Neuronal stem cell (in vitro differentiated cells): Measurements from ENCODE around the gene XPO6.
"Not testable (repeated sequence)": the region's sequence is repeated elsewhere in the genome, so short reads cannot be mapped to it uniquely, and the experiment has no call there.

Source experiments
- DNase-seq: peaks from one replicate; pipeline ENCODE4 v3.0.0-alpha.2; 2013; ENCODE audit warnings: low spot score
- H2AFZ ChIP-seq: one replicate; pipeline ENCODE4 v1.6.1; 2013; ENCODE audit warnings: mild to moderate bottlenecking, low read length, inconsistent platforms
- H2AK5ac ChIP-seq: 2 replicates; pipeline ENCODE4 v1.6.1; 2013; ENCODE audit warnings: low read depth, mild to moderate bottlenecking, inconsistent platforms, low read length, moderate library complexity, mixed read lengths
- H2BK120ac ChIP-seq: 2 replicates; pipeline ENCODE4 v1.6.1; 2013; ENCODE audit warnings: low read depth, mild to moderate bottlenecking, inconsistent platforms, low read length, moderate library complexity, mixed read lengths
- H2BK12ac ChIP-seq: one replicate; pipeline ENCODE4 v1.6.1; 2013; ENCODE audit warnings: low read length, inconsistent platforms
- H2BK15ac ChIP-seq: 2 replicates; pipeline ENCODE4 v1.6.1; 2013; ENCODE audit warnings: mild to moderate bottlenecking, low read length, inconsistent platforms, mixed read lengths
- H2BK5ac ChIP-seq: one replicate; pipeline ENCODE4 v1.6.1; 2013; ENCODE audit warnings: inconsistent platforms, mild to moderate bottlenecking, low read length, moderate library complexity
- H3K14ac ChIP-seq: one replicate; pipeline ENCODE4 v1.6.1; 2013; ENCODE audit warnings: low read length, inconsistent platforms
- H3K18ac ChIP-seq: 2 replicates; pipeline ENCODE4 v1.6.1; 2013; ENCODE audit warnings: low read length, inconsistent platforms
- H3K23ac ChIP-seq: 2 replicates; pipeline ENCODE4 v1.6.1; 2013; ENCODE audit warnings: low read depth, mild to moderate bottlenecking, mixed read lengths, low read length, inconsistent platforms; ENCODE audit not compliant: poor library complexity
- H3K27ac ChIP-seq: replicated peaks from 3 replicates; pipeline ENCODE4 v1.5.1; 2013; ENCODE audit warnings: low read length, inconsistent platforms
- H3K27me3 ChIP-seq, 3 experiments: 2 replicates each; pipeline ENCODE4 v1.6.1; 2013; ENCODE audit warnings: low read length in 3 of 3, mild to moderate bottlenecking in 2 of 3, inconsistent platforms in 1 of 3, low read depth in 1 of 3, mixed read lengths in 1 of 3, moderate library complexity in 1 of 3; ENCODE audit not compliant: control insufficient read depth in 3 of 3, insufficient read depth in 3 of 3
- H3K36me3 ChIP-seq, 2 donors: replicated peaks in 1 of 2; 2 replicates each; pipeline ENCODE4 v1.6.1; 2013; ENCODE audit warnings: low read length in 2 of 2; ENCODE audit not compliant: control insufficient read depth in 2 of 2, insufficient read depth in 2 of 2
- H3K4ac ChIP-seq: 2 replicates; pipeline ENCODE4 v1.6.1; 2013; ENCODE audit warnings: inconsistent platforms, mild to moderate bottlenecking, low read length, moderate library complexity
- H3K4me1 ChIP-seq, 2 donors: 1 replicate in 1 of 2; 2 replicates in 1 of 2; pipeline ENCODE4 v1.6.1; 2013; ENCODE audit warnings: low read length in 2 of 2, low read depth in 1 of 2; ENCODE audit not compliant: control insufficient read depth in 2 of 2, insufficient read depth in 1 of 2
- H3K4me2 ChIP-seq: one replicate; pipeline ENCODE4 v1.6.1; 2013; ENCODE audit warnings: mild to moderate bottlenecking, low read length, inconsistent platforms; ENCODE audit not compliant: insufficient read depth, poor library complexity, severe bottlenecking
- H3K4me3 ChIP-seq, 2 donors: 2 replicates each; pipeline ENCODE4 v1.5.1; 2013; ENCODE audit warnings: low read length in 2 of 2, mild to moderate bottlenecking in 2 of 2, inconsistent platforms in 1 of 2, moderate library complexity in 1 of 2
- H3K79me1 ChIP-seq: one replicate; pipeline ENCODE4 v1.6.1; 2013; ENCODE audit warnings: low read depth, mild to moderate bottlenecking, inconsistent platforms, low read length, moderate library complexity
- H3K9ac ChIP-seq: one replicate; pipeline ENCODE4 v1.6.1; 2013; ENCODE audit warnings: mild to moderate bottlenecking, low read depth, low read length, inconsistent platforms; ENCODE audit not compliant: poor library complexity
- H3K9me3 ChIP-seq, 2 donors: replicated peaks in 1 of 2; 2 replicates each; pipeline versions ENCODE3 to v1.6.1; 2013; ENCODE audit warnings: low read length in 2 of 2, mild to moderate bottlenecking in 2 of 2, inconsistent platforms in 1 of 2, low read depth in 1 of 2, mixed read lengths in 1 of 2, moderate library complexity in 1 of 2; ENCODE audit not compliant: control insufficient read depth in 2 of 2, insufficient read depth in 1 of 2
- H4K8ac ChIP-seq: one replicate; pipeline ENCODE4 v1.6.1; 2013; ENCODE audit warnings: low read depth, mild to moderate bottlenecking, inconsistent platforms, low read length, moderate library complexity
- H4K91ac ChIP-seq: one replicate; pipeline ENCODE4 v1.6.1; 2013; ENCODE audit warnings: low read length, low read depth, mild to moderate bottlenecking, inconsistent platforms; ENCODE audit not compliant: poor library complexity
- WGBS, 2 donors: extraction: QIAGEN DNeasy Blood & Tissue Kit; methylation state at CpG; one replicate each; pipeline ENCODE4 v1.1.7; 2013; ENCODE audit warnings: missing lambda C conversion rate in 2 of 2, mixed read lengths in 1 of 2; ENCODE audit not compliant: insufficient read length in 2 of 2, insufficient replicate concordance in 1 of 2; ENCODE audit errors: extremely low coverage in 2 of 2; 5-methylcytosine and 5-hydroxymethylcytosine counted together

The XPO6 gene

DNA sequence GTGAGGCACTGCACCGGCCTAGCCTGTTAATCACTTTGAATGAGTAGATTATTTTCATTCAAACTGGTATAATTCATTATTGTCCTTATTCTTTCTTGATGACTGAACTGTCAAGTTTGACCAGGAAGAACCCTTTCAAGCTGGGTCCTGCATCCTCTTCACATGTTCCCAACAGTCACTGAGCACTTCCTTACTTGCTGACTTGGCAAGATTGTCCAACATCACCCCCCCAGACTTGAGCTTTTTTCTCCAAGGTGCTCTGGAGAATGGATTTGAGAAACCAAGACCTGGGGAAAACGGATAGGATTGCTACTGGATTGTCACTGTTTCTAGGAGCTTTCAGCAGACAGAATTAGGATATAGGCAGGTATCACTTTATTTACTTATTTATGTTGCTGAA is 93.1 kb downstream of the XPO6 start:
- Histone ChIP-seq H2BK15ac (no peak overlapping the region), H2BK12ac (no peak overlapping the region), H3K4ac (no peak overlapping the region), H3K14ac (no peak overlapping the region), H3K23ac (no peak overlapping the region), H3K4me2 (no peak overlapping the region), H3K79me1 (no peaks in the 10 kb centered on the region), H3K27ac (no peak overlapping the region), H4K8ac (no peak overlapping the region), H4K91ac (no peak overlapping the region), H3K9me3 (no peaks in the 10 kb centered on the region), H3K27me3 (no peaks in the 10 kb centered on the region), H2AFZ (no peak overlapping the region), H2BK120ac (no peak overlapping the region), H3K36me3 (peaks cover 21 to 99% of the 10 kb centered on the region in 2 donors), H3K18ac (no peak overlapping the region), H3K4me3 (no peak overlapping the region), H2BK5ac (no peak overlapping the region), H3K9ac (no peak overlapping the region), H2AK5ac (no peak overlapping the region), H3K4me1 (peaks cover 0 to 3% of the 10 kb centered on the region in 2 donors)
- WGBS, 2 donors, result no CpG with 5 or more reads among the region's 2 CpGs
- DNase-seq, result no peak

DNA sequence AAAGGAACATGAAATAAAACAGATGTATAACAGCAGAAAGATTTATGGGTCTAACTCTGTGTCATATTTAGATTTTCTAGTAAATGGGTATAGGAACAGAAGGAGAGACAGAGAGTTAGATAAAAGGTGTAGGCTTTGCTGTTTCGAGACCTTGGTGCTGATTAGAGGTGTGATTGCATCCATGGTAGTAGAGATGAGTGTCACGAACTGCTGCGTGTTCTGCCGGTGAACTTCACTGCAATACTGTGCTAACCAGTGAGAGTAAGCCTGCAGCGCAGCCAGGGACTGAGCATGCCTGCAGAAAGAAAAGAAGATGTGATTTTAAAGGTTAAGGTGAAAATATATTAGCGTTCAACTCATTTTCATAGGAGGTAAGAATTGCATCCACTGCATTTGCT is 94.6 kb downstream of the XPO6 start:
- Histone ChIP-seq H3K79me1 (no peaks in the 10 kb centered on the region), H3K36me3 (peaks cover 23 to 99% of the 10 kb centered on the region in 2 donors), H3K27me3 (no peaks in the 10 kb centered on the region), H2BK12ac (no peak overlapping the region), H2BK5ac (no peak overlapping the region), H4K8ac (no peak overlapping the region), H2AK5ac (no peak overlapping the region), H3K18ac (no peak overlapping the region), H3K9ac (no peak overlapping the region), H3K14ac (no peak overlapping the region), H3K4me3 (no peak overlapping the region), H4K91ac (no peak overlapping the region), H3K4me1 (peaks cover 0 to 3% of the 10 kb centered on the region in 2 donors), H3K9me3 (no peaks in the 10 kb centered on the region), H2AFZ (no peak overlapping the region), H3K23ac (no peak overlapping the region), H3K4me2 (no peak overlapping the region), H3K4ac (no peak overlapping the region), H2BK15ac (no peak overlapping the region), H3K27ac (no peak overlapping the region), H2BK120ac (no peak overlapping the region)
- DNase-seq, result no peak
- WGBS, 2 donors, result no CpG with 5 or more reads among the region's 6 CpGs

DNA sequence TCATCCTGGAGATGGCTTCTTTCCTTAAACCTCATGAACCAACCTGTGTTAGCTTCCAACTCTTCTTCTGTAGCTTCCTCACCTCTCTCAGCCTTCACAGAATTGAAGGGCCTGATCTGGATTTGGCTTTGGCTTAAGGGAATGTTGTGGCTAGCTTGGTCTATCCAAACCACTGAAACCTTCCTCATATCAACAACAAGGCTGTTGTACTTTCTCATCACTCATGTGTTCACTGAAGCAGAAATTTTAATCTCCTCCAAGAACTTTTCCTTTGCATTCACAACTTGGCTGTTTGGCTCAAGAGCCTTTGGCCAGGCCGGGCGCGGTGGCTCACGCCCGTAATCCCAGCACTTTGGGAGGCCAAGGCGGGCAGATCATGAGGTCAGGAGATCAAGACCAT is 95.9 kb downstream of the XPO6 start:
- no CpG with 5 or more reads among the region's 6 CpGs for WGBS, 2 donors
- H3K36me3 ChIP-seq, result peaks cover 21 to 99% of the 10 kb centered on the region in 2 donors
- H3K27me3 ChIP-seq, result not testable (repeated sequence)

DNA sequence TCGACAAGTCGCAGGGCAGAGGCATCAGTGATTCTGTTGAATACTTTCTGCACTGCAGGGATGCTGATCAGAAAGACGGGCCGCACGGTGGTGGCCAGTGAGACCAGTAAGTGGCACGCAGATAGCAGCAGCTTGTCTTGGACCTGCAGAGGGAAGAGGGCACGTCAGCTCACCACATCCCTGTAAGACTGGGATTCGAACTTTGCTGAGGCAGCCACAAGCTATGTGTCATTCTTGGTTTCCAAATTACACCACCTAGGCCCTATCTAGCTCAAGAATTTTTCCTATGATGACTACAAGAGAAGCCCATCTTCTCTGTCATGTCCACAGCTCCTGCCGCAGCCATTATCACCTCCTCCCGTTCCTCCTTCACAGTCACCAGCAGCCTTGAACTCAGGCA is 98.9 kb downstream of the XPO6 start:
- H3K4ac ChIP-seq, result no peak overlapping the region
- H3K9me3 ChIP-seq, result no peaks in the 10 kb centered on the region
- H4K91ac ChIP-seq, result no peak overlapping the region
- no peak overlapping the region for H3K18ac ChIP-seq
- no peak overlapping the region for H2BK120ac ChIP-seq
- H3K27ac ChIP-seq, result no peak overlapping the region
- no CpG with 5 or more reads among the region's 10 CpGs for WGBS, 2 donors
- H3K4me3 ChIP-seq, result no peak overlapping the region
- H2BK5ac ChIP-seq, result no peak overlapping the region
- H4K8ac ChIP-seq, result no peak overlapping the region
- no peak overlapping the region for H3K9ac ChIP-seq
- H3K4me1 ChIP-seq, result peaks cover 0 to 3% of the 10 kb centered on the region in 2 donors
- H3K79me1 ChIP-seq, result no peaks in the 10 kb centered on the region
- no peak overlapping the region for H3K14ac ChIP-seq
- no peak overlapping the region for H3K23ac ChIP-seq
- H2AFZ ChIP-seq, result no peak overlapping the region
- no peak for DNase-seq
- H2BK15ac ChIP-seq, result no peak overlapping the region
- H2AK5ac ChIP-seq, result no peak overlapping the region
- no peak overlapping the region for H3K4me2 ChIP-seq
- H3K27me3 ChIP-seq, result no peaks in the 10 kb centered on the region
- peaks cover 32 to 99% of the 10 kb centered on the region in 2 donors for H3K36me3 ChIP-seq
- H2BK12ac ChIP-seq, result no peak overlapping the region

More for the DNA sequence above, 95.9 kb downstream of the XPO6 start:
- H2AK5ac ChIP-seq, H3K4me2 ChIP-seq, H3K4me1 ChIP-seq, H3K27ac ChIP-seq, H3K14ac ChIP-seq, H2BK12ac ChIP-seq, DNase-seq, H3K4me3 ChIP-seq, H3K4ac ChIP-seq, H2BK5ac ChIP-seq, H2AFZ ChIP-seq, H2BK120ac ChIP-seq, H4K8ac ChIP-seq, H3K9me3 ChIP-seq, H3K9ac ChIP-seq, H3K18ac ChIP-seq, H3K79me1 ChIP-seq, H3K23ac ChIP-seq, H4K91ac ChIP-seq, H2BK15ac ChIP-seq: not testable (repeated sequence)
